ENCODE results near the gene PUM1.

GRCh38 chr1:30982431-30982830 lies 83.1 kb downstream of the PUM1 start:
- TF ChIP-seq CTCF (IDR thresholded peaks at IDR 0.05) (no peak), POLR2A (IDR thresholded peaks at IDR 0.05) (no peak)
